Measurements from ENCODE around the gene MICAL3.
"Not testable (repeated sequence)": the region's sequence is repeated elsewhere in the genome, so short reads cannot be mapped to it uniquely, and the experiment has no call there.

The MICAL3 gene

GRCh38 chr22:17878941-17879340 lies 145.4 kb downstream of the MICAL3 start:
- no peak for DNase-seq

- DNase-seq = no peak
These were observed 146.1 kb downstream of the MICAL3 start for GRCh38 chr22:17878186-17878694.

GRCh38 chr22:17876878-17877855 lies 147.2 kb downstream of the MICAL3 start:
- not testable (repeated sequence) for DNase-seq

- DNase-seq = no peak
These were observed 148.0 kb downstream of the MICAL3 start for GRCh38 chr22:17876306-17876831.

GRCh38 chr22:17875631-17876030 lies 148.7 kb downstream of the MICAL3 start:
- DNase-seq = no peak

GRCh38 chr22:17875156-17875555 lies 149.2 kb downstream of the MICAL3 start:
- no peak for DNase-seq

- DNase-seq = no peak
These were observed 150.0 kb downstream of the MICAL3 start for GRCh38 chr22:17874231-17874905.

- no peak for DNase-seq
These were observed 150.6 kb downstream of the MICAL3 start for GRCh38 chr22:17873804-17874203.

- no peak for DNase-seq
These were observed 151.2 kb downstream of the MICAL3 start for GRCh38 chr22:17873116-17873515.

- no peak for DNase-seq
These were observed 151.9 kb downstream of the MICAL3 start for GRCh38 chr22:17872471-17872870.

- no peak for DNase-seq
These were observed 152.5 kb downstream of the MICAL3 start for GRCh38 chr22:17871726-17872458.

- DNase-seq = no peak
These were observed 154.0 kb downstream of the MICAL3 start for GRCh38 chr22:17870407-17870806.

GRCh38 chr22:17869285-17870096 lies 154.9 kb downstream of the MICAL3 start:
- DNase-seq = no peak

- no peak for DNase-seq
These were observed 155.6 kb downstream of the MICAL3 start for GRCh38 chr22:17868771-17869170.

- no peak for DNase-seq
These were observed 157.1 kb downstream of the MICAL3 start for GRCh38 chr22:17867160-17867785.

GRCh38 chr22:17866621-17867020 lies 157.7 kb downstream of the MICAL3 start:
- no peak for DNase-seq

- no peak for DNase-seq
These were observed 158.2 kb downstream of the MICAL3 start for GRCh38 chr22:17866127-17866526.

GRCh38 chr22:17865183-17866055 lies 158.9 kb downstream of the MICAL3 start:
- no peak for DNase-seq

GRCh38 chr22:17864398-17865182 lies 159.8 kb downstream of the MICAL3 start:
- no peak for DNase-seq
